H1 (cell line): ENCODE data around the gene ZNF785. TPM values are rescaled to one million over a fixed set of nuclear protein-coding genes. Genes with fewer than 3 reads are reported as not detected.
A peak's percentile ranks its signal among the peaks of the same experiment; 100 is the strongest.

Experiments used
- CTCF ChIA-PET: fragments of 300-600 bp; sonication (Branson Sonifier 250); formaldehyde crosslinking; loops from one replicate; lab custom pipeline; 2021; ENCODE audit not compliant: partially characterized antibody; lab: Charles Lee
- POLR2A ChIA-PET: fragments of 300-600 bp; sonication (Branson Sonifier 250); formaldehyde crosslinking; loops from one replicate; lab custom pipeline; 2021; ENCODE audit warnings: inconsistent platforms; ENCODE audit not compliant: partially characterized antibody; lab: Charles Lee
- DNase-seq, 2 experiments: peaks; one replicate each; pipeline versions ENCODE4 v3.0.0 to v3.0.0-alpha.2; 2010 to 2022; ENCODE audit warnings: low spot score in 2 of 2, low read depth in 1 of 2, mixed read lengths in 1 of 2
- FAIRE-seq: peaks from 2 replicates; lab custom pipeline; 2011; peaks lifted over from hg19 to GRCh38; lab: Jason Lieb, UNC
- H2AFZ ChIP-seq: 2 replicates; pipeline ENCODE4 v1.8.1; 2012; ENCODE audit warnings: low read length, inconsistent platforms
- H2AK5ac ChIP-seq: 2 replicates; pipeline ENCODE4 v1.6.1; 2013; ENCODE audit warnings: low read depth, low read length
- H2BK120ac ChIP-seq: replicated peaks from 2 replicates; pipeline ENCODE3; 2013; ENCODE audit warnings: low read depth, low read length, inconsistent platforms
- H2BK12ac ChIP-seq: 2 replicates; pipeline ENCODE4 v1.6.1; 2013; ENCODE audit warnings: low read depth, low read length
- H2BK15ac ChIP-seq: 2 replicates; pipeline ENCODE4 v1.6.1; 2013; ENCODE audit warnings: low read length
- H2BK20ac ChIP-seq: 2 replicates; pipeline ENCODE4 v1.6.1; 2013; ENCODE audit warnings: low read length
- H2BK5ac ChIP-seq: 2 replicates; pipeline ENCODE4 v1.6.1; 2013; ENCODE audit warnings: low read depth, low read length
- H3K14ac ChIP-seq: 2 replicates; pipeline ENCODE4 v1.6.1; 2013; ENCODE audit warnings: inconsistent platforms; ENCODE audit not compliant: insufficient read length
- H3K18ac ChIP-seq: 2 replicates; pipeline ENCODE4 v1.6.1; 2013; ENCODE audit warnings: low read length; ENCODE audit errors: extremely low read depth
- H3K23ac ChIP-seq: 2 replicates; pipeline ENCODE4 v1.6.1; 2013; ENCODE audit warnings: inconsistent platforms; ENCODE audit not compliant: insufficient read length
- H3K23me2 ChIP-seq: 2 replicates; pipeline ENCODE4 v1.6.1; 2013; ENCODE audit warnings: low read depth, low read length
- H3K27ac ChIP-seq: 2 replicates; pipeline ENCODE4 v1.6.1; 2011; ENCODE audit warnings: low read depth, low read length, inconsistent platforms
- H3K27me3 ChIP-seq, 4 experiments: replicated peaks in 1 of 4; 1 replicate in 1 of 4; 2 replicates in 3 of 4; pipeline versions ENCODE4 v1.6.1 to v1.8.1; 2011 to 2013; ENCODE audit warnings: low read length in 3 of 4, mild to moderate bottlenecking in 3 of 4, inconsistent platforms in 2 of 4, mixed read lengths in 2 of 4, moderate library complexity in 1 of 4; ENCODE audit not compliant: control insufficient read depth in 3 of 4, insufficient read depth in 3 of 4; ENCODE audit errors: extremely low read depth in 1 of 4
- H3K36me3 ChIP-seq, 4 experiments: 2 replicates each; pipeline versions ENCODE4 v1.6.1 to v1.8.1; 2011 to 2013; ENCODE audit warnings: mild to moderate bottlenecking in 4 of 4, low read length in 3 of 4, moderate library complexity in 2 of 4, control low read depth in 1 of 4, inconsistent platforms in 1 of 4; ENCODE audit not compliant: insufficient read depth in 4 of 4, control insufficient read depth in 2 of 4
- H3K4ac ChIP-seq: replicated peaks from 2 replicates; pipeline ENCODE3; 2013; ENCODE audit warnings: low read length, low read depth, mixed read lengths, inconsistent platforms; ENCODE audit not compliant: insufficient read length
- H3K4me1 ChIP-seq, 4 experiments: replicated peaks in 1 of 4; 1 replicate in 1 of 4; 2 replicates in 3 of 4; pipeline versions ENCODE4 v1.6.1 to v1.8.1; 2011 to 2013; ENCODE audit warnings: low read length in 3 of 4, inconsistent platforms in 2 of 4, mixed read lengths in 1 of 4; ENCODE audit not compliant: insufficient read depth in 4 of 4, control insufficient read depth in 3 of 4
- H3K4me2 ChIP-seq, 2 experiments: 2 replicates each; pipeline versions ENCODE4 v1.6.1 to v1.8.1; 2011 to 2013; ENCODE audit warnings: low read depth in 2 of 2, low read length in 2 of 2, control low read depth in 1 of 2, inconsistent platforms in 1 of 2, mild to moderate bottlenecking in 1 of 2; ENCODE audit not compliant: insufficient read depth in 1 of 2
- H3K4me3 ChIP-seq, 4 experiments: fragments of 200-600, 300-600 bp in 1 of 4; sonication (generic), shearing (Covaris generic), sonication (Bioruptor Twin) in 1 of 4; 2 replicates each; pipeline versions ENCODE4 v1.5.1 to v1.8.1; 2011 to 2016; ENCODE audit warnings: low read length in 4 of 4, low read depth in 3 of 4, control low read depth in 2 of 4, inconsistent platforms in 2 of 4, mild to moderate bottlenecking in 2 of 4, mixed read lengths in 1 of 4, moderate library complexity in 1 of 4; ENCODE audit not compliant: insufficient read depth in 2 of 4; ENCODE audit errors: extremely low read depth in 1 of 4
- H3K56ac ChIP-seq: replicated peaks from 2 replicates; pipeline ENCODE3; 2013; ENCODE audit warnings: low read depth, mild to moderate bottlenecking, mixed read lengths, low read length, inconsistent platforms; ENCODE audit not compliant: insufficient read length
- H3K79me1 ChIP-seq: 2 replicates; pipeline ENCODE4 v1.6.1; 2013; ENCODE audit warnings: low read depth, low read length, control low read depth
- H3K79me2 ChIP-seq, 2 experiments: 2 replicates each; pipeline versions ENCODE4 v1.6.1 to v1.8.1; 2012 to 2013; ENCODE audit warnings: low read length in 2 of 2, mild to moderate bottlenecking in 2 of 2, inconsistent platforms in 1 of 2; ENCODE audit not compliant: insufficient read depth in 2 of 2, control insufficient read depth in 1 of 2
- H3K9ac ChIP-seq, 4 experiments: replicated peaks in 1 of 4; 1 replicate in 1 of 4; 2 replicates in 3 of 4; pipeline versions ENCODE4 v1.6.1 to v1.8.1; 2011 to 2013; ENCODE audit warnings: low read depth in 3 of 4, low read length in 3 of 4, control low read depth in 2 of 4, mild to moderate bottlenecking in 2 of 4, moderate library complexity in 2 of 4, inconsistent platforms in 1 of 4; ENCODE audit errors: extremely low read depth in 1 of 4
- H3K9me3 ChIP-seq, 2 experiments: 2 replicates each; pipeline versions ENCODE4 v1.6.1 to v1.8.1; 2012 to 2013; ENCODE audit warnings: mild to moderate bottlenecking in 2 of 2, moderate library complexity in 2 of 2, control low read depth in 1 of 2, inconsistent platforms in 1 of 2, low read depth in 1 of 2, low read length in 1 of 2, mixed read lengths in 1 of 2; ENCODE audit not compliant: insufficient read depth in 2 of 2
- H4K20me1 ChIP-seq, 2 experiments: replicated peaks in 1 of 2; 2 replicates each; pipeline versions ENCODE3 to v1.8.1; 2011 to 2013; ENCODE audit warnings: inconsistent platforms in 2 of 2, low read length in 2 of 2, mild to moderate bottlenecking in 1 of 2; ENCODE audit not compliant: insufficient read depth in 2 of 2, control insufficient read depth in 1 of 2
- H4K5ac ChIP-seq: 2 replicates; pipeline ENCODE4 v1.6.1; 2013; ENCODE audit warnings: low read length, low read depth, mixed read lengths, inconsistent platforms; ENCODE audit not compliant: insufficient read length
- H4K8ac ChIP-seq: 2 replicates; pipeline ENCODE4 v1.8.0; 2013; ENCODE audit warnings: mild to moderate bottlenecking, moderate library complexity, low read length, inconsistent platforms; ENCODE audit not compliant: insufficient read depth; ENCODE audit errors: extremely low read depth
- H4K91ac ChIP-seq: replicated peaks from 2 replicates; pipeline ENCODE3; 2013; ENCODE audit warnings: low read length, mixed read lengths, inconsistent platforms; ENCODE audit not compliant: insufficient read length
- ASH2L ChIP-seq: fragments of 200-600, 300-600 bp; sonication (generic); IDR thresholded peaks from one replicate; pipeline ENCODE4 v1.7.1; 2017; ENCODE audit warnings: low read length
- CHD2 ChIP-seq: IDR thresholded peaks from 2 replicates; pipeline ENCODE4 v1.6.1; 2012; ENCODE audit warnings: low read length, improper control_type of control experiment
- EP300 ChIP-seq, 2 experiments: IDR thresholded peaks; 1 replicate in 1 of 2; 2 replicates in 1 of 2; pipeline ENCODE4 v1.6.1; 2011 to 2012; ENCODE audit warnings: low read depth in 2 of 2, low read length in 2 of 2, mild to moderate bottlenecking in 2 of 2, borderline replicate concordance in 1 of 2, inconsistent platforms in 1 of 2, moderate library complexity in 1 of 2
- GABPA ChIP-seq: IDR thresholded peaks from 2 replicates; pipeline ENCODE4 v1.6.1; 2011; ENCODE audit warnings: mild to moderate bottlenecking, low read length, moderate library complexity, borderline replicate concordance; ENCODE audit not compliant: insufficient read depth
- HDAC2 ChIP-seq, 2 experiments: fragments of 300-600 bp in 1 of 2; sonication (generic) in 1 of 2; IDR thresholded peaks; 2 replicates each; pipeline ENCODE4 v1.6.1; 2011 to 2012; ENCODE audit warnings: low read depth in 2 of 2, low read length in 2 of 2, mild to moderate bottlenecking in 2 of 2, moderate library complexity in 2 of 2, borderline replicate concordance in 1 of 2, inconsistent platforms in 1 of 2
- HDAC6 ChIP-seq: IDR thresholded peaks from one replicate; pipeline ENCODE4 v1.7.1; 2012; ENCODE audit warnings: low read depth, mild to moderate bottlenecking, inconsistent platforms, low read length, moderate library complexity
- POLR2AphosphoS5 ChIP-seq: IDR thresholded peaks from 2 replicates; pipeline ENCODE4 v1.6.1; 2011; ENCODE audit warnings: low read depth, low read length
- SP1 ChIP-seq: IDR thresholded peaks from 2 replicates; pipeline ENCODE4 v1.6.1; 2011; ENCODE audit warnings: low read depth, low read length
- SP2 ChIP-seq: IDR thresholded peaks from 2 replicates; pipeline ENCODE4 v1.6.1; 2012; ENCODE audit warnings: mild to moderate bottlenecking, low read length, inconsistent platforms
- WGBS, 2 experiments: shearing (Covaris generic) in 1 of 2; methylation state at CpG; one replicate each; pipeline versions ENCODE4 v1.1.6 to v1.1.7; 2013 to 2015; ENCODE audit warnings: low lambda C conversion rate in 2 of 2, mixed read lengths in 2 of 2, inconsistent platforms in 1 of 2, low coverage in 1 of 2, missing lambda C conversion rate in 1 of 2; ENCODE audit not compliant: insufficient replicate concordance in 2 of 2, insufficient coverage in 1 of 2, insufficient read length in 1 of 2; ENCODE audit errors: extremely low coverage in 1 of 2, missing lambda C conversion rate in 1 of 2; 5-methylcytosine and 5-hydroxymethylcytosine counted together
- polyA plus RNA-seq, 7 experiments: library from polyadenylated mRNA; depleted of rRNA in 3 of 7; stranded (reverse) in 5 of 7; unstranded in 2 of 7; fragments of >200 nt in 5 of 7; fragments of 200-250 nt in 2 of 7; gene quantifications; 1 replicate in 5 of 7; 2 replicates in 1 of 7; 4 replicates in 1 of 7; pipeline versions ENCODE4 v1.2.1 to v1.2.3, GENCODE V29; 2011 to 2013; ENCODE audit warnings: missing spikeins in 2 of 7, mixed read lengths in 2 of 7
- total RNA-seq: library from RNA; stranded (reverse); fragmentation: NEBNext Ultra II Directional; extraction: Animal tissue kit (Norgen Biotek cat#: 25700); gene quantifications from 2 replicates; pipeline ENCODE4 v1.2.1, GENCODE V29; 2021
- TF ChIP-seq, protein P1 (sequence below): IDR thresholded peaks from 2 replicates; pipeline ENCODE4 v1.6.1; 2012; ENCODE audit warnings: inconsistent platforms

ZNF785 gene
- total and polyA plus RNA-seq, 2 of the 8 experiments (the other 6 are each of a cell fraction or from before 2014, with no cell fraction given): 8.6 to 12.9 TPM

DNA sequence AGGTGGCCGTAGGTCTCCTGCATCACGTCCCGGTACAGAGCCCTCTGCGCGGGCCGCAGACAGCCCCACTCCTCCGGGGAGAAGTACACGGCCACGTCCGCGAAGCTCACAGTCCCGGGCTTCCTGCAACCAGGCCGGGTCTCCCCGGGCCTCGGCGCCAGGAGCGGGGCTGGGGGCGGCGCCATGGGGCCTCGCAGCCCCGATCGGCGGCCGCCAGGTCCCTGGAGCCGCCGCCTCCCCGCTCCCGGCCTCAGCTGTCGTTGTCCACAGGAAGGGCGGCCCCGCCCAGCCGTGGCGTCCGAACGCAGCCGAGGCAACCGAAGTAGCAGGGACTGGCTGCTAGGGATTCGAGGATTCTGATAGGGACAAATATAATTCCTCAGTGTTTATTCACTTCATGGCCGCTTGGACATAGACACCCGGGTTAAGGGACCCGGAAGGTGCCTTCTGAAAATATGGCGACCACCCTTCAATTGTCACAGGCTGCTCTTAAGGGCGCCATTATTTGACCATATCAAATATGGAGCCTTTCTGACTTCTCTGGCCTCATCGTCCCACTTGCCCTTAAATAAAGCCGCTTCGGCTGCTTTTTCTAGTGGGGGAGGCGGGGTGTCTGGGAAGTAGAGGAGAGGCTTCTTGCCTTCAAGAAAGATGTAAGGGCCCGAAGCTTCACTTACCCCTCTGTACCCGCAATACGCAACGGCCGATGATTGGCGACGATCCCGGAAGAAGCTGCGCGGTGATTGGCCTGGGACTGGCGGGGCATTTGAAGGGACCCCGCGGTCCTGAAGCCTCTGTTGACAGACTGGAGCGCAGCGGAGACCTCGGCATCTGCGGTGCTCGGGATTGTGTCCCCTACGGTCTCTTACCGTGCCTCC, 13.8 kb downstream of the ZNF785 start, which contains the start of gene ZNF688:
ZNF688 (minus strand) TSS at position 270 of the 878 bp plus-strand sequence; CDS start at position 185, 85 bp downstream.
- Histone ChIP-seq H4K8ac (peak within 1 kb of the TSS; percentile 90), H3K4me1 (peaks cover 0 to 9% (median 2%) of the 10 kb centered on the region in 4 experiments; a peak in 5 of 7 replicates), H3K9ac (peak within 1 kb of the TSS; percentile 62 to 78 (median 68); a peak in 6 of 7 replicates), H4K5ac (peak within 1 kb of the TSS; percentile 99), H2AFZ (peak within 1 kb of the TSS; percentile 82), H3K9me3 (no peaks in the 10 kb centered on the region), H3K79me2 (no peaks in the 10 kb centered on the region), H3K56ac (peak within 1 kb of the TSS; percentile 92), H2BK12ac (no peak within 1 kb of the TSS), H3K27ac (peak within 1 kb of the TSS; percentile 64; the same call in 1 of the 2 replicates), H3K4me3 (peak within 1 kb of the TSS; percentile 78 to 89 (median 82)), H3K14ac (no peak within 1 kb of the TSS), H2BK15ac (peak within 1 kb of the TSS; percentile 46; the same call in 1 of the 2 replicates), H3K23ac (no peak within 1 kb of the TSS), H3K23me2 (peaks cover 14% of the 10 kb centered on the region; the same call in 1 of the 2 replicates), H3K4ac (peak within 1 kb of the TSS; percentile 96), H2BK5ac (peak within 1 kb of the TSS; percentile 83; the same call in 1 of the 2 replicates), H3K27me3 (no peaks in the 10 kb centered on the region), H3K79me1 (no peaks in the 10 kb centered on the region), H3K18ac (peak within 1 kb of the TSS; percentile 86; the same call in 1 of the 2 replicates), H3K4me2 (peak within 1 kb of the TSS; percentile 74 to 99), H4K91ac (peak within 1 kb of the TSS; percentile 95), H2BK120ac (no peak within 1 kb of the TSS), H4K20me1 (peaks cover 0 to 2% of the 10 kb centered on the region in 2 experiments), H3K36me3 (no peaks in the 10 kb centered on the region), H2BK20ac (no peak within 1 kb of the TSS), H2AK5ac (no peak within 1 kb of the TSS)
- ChIA-PET CTCF (interaction anchor here (0.8 to 1.6 kb wide), 10 partner anchors 13 to 153 kb away, joined by 3 to 8 read pairs (median 4); partner anchors contain the start of genes ZNF747 and ZNF785), POLR2A (interaction anchor here (0.5 to 3.4 kb wide), 35 partner anchors 8 to 224 kb away, joined by 3 to 45 read pairs (median 5); partner anchors contain the start of genes DCTPP1, ZNF689, ZNF747 and ZNF764)
- 2% methylated on average over 60 of the region's 67 CpGs; no CpG with 5 or more reads in 1 of the 2 experiments for WGBS, 2 experiments
- FAIRE-seq (no peak), DNase-seq (peak; percentile 90 to 91)
- TF ChIP-seq SP1 (peak; percentile 90), GABPA (0 out of 2 replicates have a peak, but pooled peaks have one; percentile 36), POLR2AphosphoS5 (0 out of 2 replicates have a peak, but pooled peaks have one; percentile 10), HDAC6 (no peak), CHD2 (peak; percentile 81), ASH2L (peak; percentile 84), EP300 (IDR thresholded peaks at IDR 0.05; ENCODE audit: borderline replicate concordance in 1 of 2, low read depth in 2 of 2, low read length in 2 of 2) (no peak), SP2 (no peak), HDAC2 (IDR thresholded peaks at IDR 0.05; ENCODE audit: borderline replicate concordance in 1 of 2, low read depth in 2 of 2, low read length in 2 of 2) (peak; percentile 63; a peak in 1 of 4 replicates)
- TF ChIP-seq, protein P1, sequence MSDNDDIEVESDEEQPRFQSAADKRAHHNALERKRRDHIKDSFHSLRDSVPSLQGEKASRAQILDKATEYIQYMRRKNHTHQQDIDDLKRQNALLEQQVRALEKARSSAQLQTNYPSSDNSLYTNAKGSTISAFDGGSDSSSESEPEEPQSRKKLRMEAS: 0 out of 2 replicates have a peak, but pooled peaks have one; percentile 5
